ENCODE data around the gene SERP2.

DNA sequence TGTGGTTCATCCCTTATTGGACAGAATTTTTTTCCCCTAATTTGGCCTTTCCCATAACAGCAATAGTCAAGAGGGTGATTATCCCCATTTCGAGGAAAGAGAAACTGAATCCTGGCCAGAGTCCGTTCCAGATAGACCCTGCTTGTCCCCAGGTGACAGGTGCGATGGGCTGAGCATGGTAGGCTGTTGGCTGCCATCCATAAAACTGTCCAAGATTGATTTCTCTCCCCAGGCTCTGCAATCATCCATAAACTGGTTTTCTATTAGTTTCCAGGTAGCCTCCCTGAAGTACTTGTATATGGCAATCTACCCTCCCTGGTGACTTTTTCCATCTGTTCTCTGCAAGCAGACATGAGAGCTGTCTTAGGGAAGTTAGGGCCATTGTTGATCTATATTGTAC lies 25.4 kb downstream of the SERP2 start:
- TF ChIP-seq, protein P1, sequence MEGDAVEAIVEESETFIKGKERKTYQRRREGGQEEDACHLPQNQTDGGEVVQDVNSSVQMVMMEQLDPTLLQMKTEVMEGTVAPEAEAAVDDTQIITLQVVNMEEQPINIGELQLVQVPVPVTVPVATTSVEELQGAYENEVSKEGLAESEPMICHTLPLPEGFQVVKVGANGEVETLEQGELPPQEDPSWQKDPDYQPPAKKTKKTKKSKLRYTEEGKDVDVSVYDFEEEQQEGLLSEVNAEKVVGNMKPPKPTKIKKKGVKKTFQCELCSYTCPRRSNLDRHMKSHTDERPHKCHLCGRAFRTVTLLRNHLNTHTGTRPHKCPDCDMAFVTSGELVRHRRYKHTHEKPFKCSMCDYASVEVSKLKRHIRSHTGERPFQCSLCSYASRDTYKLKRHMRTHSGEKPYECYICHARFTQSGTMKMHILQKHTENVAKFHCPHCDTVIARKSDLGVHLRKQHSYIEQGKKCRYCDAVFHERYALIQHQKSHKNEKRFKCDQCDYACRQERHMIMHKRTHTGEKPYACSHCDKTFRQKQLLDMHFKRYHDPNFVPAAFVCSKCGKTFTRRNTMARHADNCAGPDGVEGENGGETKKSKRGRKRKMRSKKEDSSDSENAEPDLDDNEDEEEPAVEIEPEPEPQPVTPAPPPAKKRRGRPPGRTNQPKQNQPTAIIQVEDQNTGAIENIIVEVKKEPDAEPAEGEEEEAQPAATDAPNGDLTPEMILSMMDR (IDR thresholded peaks at IDR 0.05 in 4 of 5, conservative IDR thresholded peaks at IDR 0.05 in 1 of 5) = no peak
- TF ChIP-seq POLR2A (IDR thresholded peaks at IDR 0.05) = no peak

Data from gastrocnemius medialis (tissue), 4 donors.